ENCODE measurements around the gene KMT2C. TPM values are rescaled to one million over a fixed set of nuclear protein-coding genes. Genes with fewer than 3 reads are reported as not detected.
"Not testable (repeated sequence)": the region's sequence is repeated elsewhere in the genome, so short reads cannot be mapped to it uniquely, and the experiment has no call there.

Gene KMT2C
- total and polyA plus RNA-seq, 4 donors: 6.3 to 35.3 (median 19.3) TPM

GRCh38 chr7:152236306-152236705, 199.5 kb downstream of the KMT2C start:
- H3K4me3 ChIP-seq (ENCODE audit: low read depth in 1 of 3, low read length in 3 of 3); H3K9ac ChIP-seq (ENCODE audit: low read depth in 1 of 2, low read length in 2 of 2); H3K9me3 ChIP-seq (ENCODE audit: control insufficient read depth in 4 of 4, low read length in 3 of 4); H3K27me3 ChIP-seq (ENCODE audit: control insufficient read depth in 4 of 4, insufficient read depth in 4 of 4, low read length in 3 of 4); DNase-seq (ENCODE audit: low spot score); H3K4me1 ChIP-seq (ENCODE audit: control insufficient read depth in 4 of 4, insufficient read depth in 4 of 4, low read length in 3 of 4); H3K36me3 ChIP-seq (ENCODE audit: control insufficient read depth in 4 of 4, insufficient read depth in 3 of 4, low read depth in 1 of 4, low read length in 3 of 4); H3K27ac ChIP-seq (ENCODE audit: low read depth in 1 of 2, low read length in 2 of 2): not testable (repeated sequence)
- 88% methylated on average over 5 of the region's 5 CpGs for WGBS

DNA sequence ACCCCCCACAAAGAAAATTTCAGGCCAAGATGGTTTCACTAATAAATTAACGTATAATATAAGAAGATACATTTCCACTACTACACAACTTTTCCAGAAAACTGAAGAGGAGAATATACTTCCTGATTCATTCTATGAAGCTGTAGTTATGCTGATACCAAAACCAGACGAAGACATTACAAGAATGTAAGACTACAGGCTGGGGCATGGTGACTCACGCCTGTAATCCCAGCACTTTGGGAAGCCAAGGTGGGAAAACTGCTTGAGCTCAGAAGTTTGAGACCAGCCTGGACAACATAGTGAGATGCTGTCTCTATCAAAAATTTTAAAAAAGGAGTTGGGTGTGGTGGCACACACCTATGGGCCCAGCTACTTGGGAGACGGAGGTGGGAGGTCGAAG, 201.4 kb downstream of the KMT2C start:
- not testable (repeated sequence) for H3K36me3 ChIP-seq (ENCODE audit: control insufficient read depth in 4 of 4, insufficient read depth in 3 of 4, low read depth in 1 of 4, low read length in 3 of 4); H3K4me1 ChIP-seq (ENCODE audit: control insufficient read depth in 4 of 4, insufficient read depth in 4 of 4, low read length in 3 of 4); H3K9ac ChIP-seq (ENCODE audit: low read depth in 1 of 2, low read length in 2 of 2); H3K9me3 ChIP-seq (ENCODE audit: control insufficient read depth in 4 of 4, low read length in 3 of 4); H3K27me3 ChIP-seq (ENCODE audit: control insufficient read depth in 4 of 4, insufficient read depth in 4 of 4, low read length in 3 of 4); H3K4me3 ChIP-seq (ENCODE audit: low read depth in 1 of 3, low read length in 3 of 3); H3K27ac ChIP-seq (ENCODE audit: low read depth in 1 of 2, low read length in 2 of 2); DNase-seq (ENCODE audit: low spot score)
- WGBS: 97% methylated on average over 5 of the region's 5 CpGs

GRCh38 chr7:152231089-152231488, 204.7 kb downstream of the KMT2C start:
- H3K9me3 ChIP-seq (ENCODE audit: control insufficient read depth in 4 of 4, low read length in 3 of 4): no peaks in the 10 kb centered on the region
- no peak for DNase-seq (ENCODE audit: low spot score)
- TF ChIP-seq JUND (IDR thresholded peaks at IDR 0.05): no peak
- no peak for TF ChIP-seq REST (IDR thresholded peaks at IDR 0.05)
- peak; percentile 53 for TF ChIP-seq YY1 (IDR thresholded peaks at IDR 0.05)
- TF ChIP-seq MAX (IDR thresholded peaks at IDR 0.05): peak; percentile 8
- no peak for TF ChIP-seq GABPA (IDR thresholded peaks at IDR 0.05 in 1 of 2, conservative IDR thresholded peaks at IDR 0.05 in 1 of 2)
- TF ChIP-seq TAF1 (conservative IDR thresholded peaks at IDR 0.05): no peak
- TF ChIP-seq RXRA (IDR thresholded peaks at IDR 0.05): peak; percentile 7 to 16
- TF ChIP-seq HNF4A (conservative IDR thresholded peaks at IDR 0.05): peak; percentile 74 to 77
- TF ChIP-seq SP1 (IDR thresholded peaks at IDR 0.05): peak; percentile 41
- TF ChIP-seq, protein P1, sequence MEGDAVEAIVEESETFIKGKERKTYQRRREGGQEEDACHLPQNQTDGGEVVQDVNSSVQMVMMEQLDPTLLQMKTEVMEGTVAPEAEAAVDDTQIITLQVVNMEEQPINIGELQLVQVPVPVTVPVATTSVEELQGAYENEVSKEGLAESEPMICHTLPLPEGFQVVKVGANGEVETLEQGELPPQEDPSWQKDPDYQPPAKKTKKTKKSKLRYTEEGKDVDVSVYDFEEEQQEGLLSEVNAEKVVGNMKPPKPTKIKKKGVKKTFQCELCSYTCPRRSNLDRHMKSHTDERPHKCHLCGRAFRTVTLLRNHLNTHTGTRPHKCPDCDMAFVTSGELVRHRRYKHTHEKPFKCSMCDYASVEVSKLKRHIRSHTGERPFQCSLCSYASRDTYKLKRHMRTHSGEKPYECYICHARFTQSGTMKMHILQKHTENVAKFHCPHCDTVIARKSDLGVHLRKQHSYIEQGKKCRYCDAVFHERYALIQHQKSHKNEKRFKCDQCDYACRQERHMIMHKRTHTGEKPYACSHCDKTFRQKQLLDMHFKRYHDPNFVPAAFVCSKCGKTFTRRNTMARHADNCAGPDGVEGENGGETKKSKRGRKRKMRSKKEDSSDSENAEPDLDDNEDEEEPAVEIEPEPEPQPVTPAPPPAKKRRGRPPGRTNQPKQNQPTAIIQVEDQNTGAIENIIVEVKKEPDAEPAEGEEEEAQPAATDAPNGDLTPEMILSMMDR (IDR thresholded peaks at IDR 0.05; ENCODE audit: low read depth, low read length, missing input control): no peak
- no peaks in the 10 kb centered on the region for H3K36me3 ChIP-seq (ENCODE audit: control insufficient read depth in 4 of 4, insufficient read depth in 3 of 4, low read depth in 1 of 4, low read length in 3 of 4)
- H3K27me3 ChIP-seq (ENCODE audit: control insufficient read depth in 4 of 4, insufficient read depth in 4 of 4, low read length in 3 of 4): no peaks in the 10 kb centered on the region
- peak overlapping the region in 1 of 2 donors; percentile 42 for H3K27ac ChIP-seq (ENCODE audit: low read depth in 1 of 2, low read length in 2 of 2)
- no peak overlapping the region for H3K9ac ChIP-seq (ENCODE audit: low read depth in 1 of 2, low read length in 2 of 2)
- peaks cover 0 to 7% (median 3%) of the 10 kb centered on the region in 4 donors for H3K4me1 ChIP-seq (ENCODE audit: control insufficient read depth in 4 of 4, insufficient read depth in 4 of 4, low read length in 3 of 4)
- no peak overlapping the region for H3K4me3 ChIP-seq (ENCODE audit: low read depth in 1 of 3, low read length in 3 of 3)

DNA sequence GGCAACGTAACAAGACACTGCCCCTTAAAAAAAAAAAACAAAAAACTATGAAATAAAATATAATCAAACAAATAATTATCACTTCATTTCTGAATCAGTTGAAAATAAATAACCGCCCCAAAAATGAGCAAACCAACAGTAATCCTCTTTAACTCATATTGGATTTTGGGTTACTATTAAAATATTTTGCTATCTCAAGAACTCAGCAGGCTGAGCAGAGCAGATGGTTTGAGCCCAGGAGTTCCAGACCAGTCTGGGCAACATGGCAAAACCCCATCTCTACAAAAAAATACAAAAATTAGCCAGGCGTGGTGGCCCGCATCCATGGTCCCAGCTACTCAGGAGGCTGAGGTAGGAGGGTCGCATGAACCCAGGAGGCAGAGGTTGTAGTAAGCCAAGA, 216.2 kb downstream of the KMT2C start:
- not testable (repeated sequence) for DNase-seq (ENCODE audit: low spot score); H3K4me3 ChIP-seq (ENCODE audit: low read depth in 1 of 3, low read length in 3 of 3); H3K27ac ChIP-seq (ENCODE audit: low read depth in 1 of 2, low read length in 2 of 2); H3K4me1 ChIP-seq (ENCODE audit: control insufficient read depth in 4 of 4, insufficient read depth in 4 of 4, low read length in 3 of 4); H3K9ac ChIP-seq (ENCODE audit: low read depth in 1 of 2, low read length in 2 of 2); H3K9me3 ChIP-seq (ENCODE audit: control insufficient read depth in 4 of 4, low read length in 3 of 4); H3K27me3 ChIP-seq (ENCODE audit: control insufficient read depth in 4 of 4, insufficient read depth in 4 of 4, low read length in 3 of 4)
- WGBS: 96% methylated on average over 5 of the region's 5 CpGs
- H3K36me3 ChIP-seq (ENCODE audit: control insufficient read depth in 4 of 4, insufficient read depth in 3 of 4, low read depth in 1 of 4, low read length in 3 of 4): peaks cover 0 to 10% (median 1%) of the 10 kb centered on the region in 4 donors

GRCh38 chr7:152208766-152209165, 227.0 kb downstream of the KMT2C start:
- not testable (repeated sequence) for H3K4me3 ChIP-seq (ENCODE audit: low read depth in 1 of 3, low read length in 3 of 3); DNase-seq (ENCODE audit: low spot score); H3K9me3 ChIP-seq (ENCODE audit: control insufficient read depth in 4 of 4, low read length in 3 of 4); H3K27me3 ChIP-seq (ENCODE audit: control insufficient read depth in 4 of 4, insufficient read depth in 4 of 4, low read length in 3 of 4); H3K4me1 ChIP-seq (ENCODE audit: control insufficient read depth in 4 of 4, insufficient read depth in 4 of 4, low read length in 3 of 4); H3K27ac ChIP-seq (ENCODE audit: low read depth in 1 of 2, low read length in 2 of 2); H3K9ac ChIP-seq (ENCODE audit: low read depth in 1 of 2, low read length in 2 of 2); H3K36me3 ChIP-seq (ENCODE audit: control insufficient read depth in 4 of 4, insufficient read depth in 3 of 4, low read depth in 1 of 4, low read length in 3 of 4)
- WGBS: 98% methylated on average over 7 of the region's 7 CpGs

GRCh38 chr7:152204417-152204816, 231.4 kb downstream of the KMT2C start:
- not testable (repeated sequence) for H3K27ac ChIP-seq (ENCODE audit: low read depth in 1 of 2, low read length in 2 of 2); H3K27me3 ChIP-seq (ENCODE audit: control insufficient read depth in 4 of 4, insufficient read depth in 4 of 4, low read length in 3 of 4)
- H3K36me3 ChIP-seq (ENCODE audit: control insufficient read depth in 4 of 4, insufficient read depth in 3 of 4, low read depth in 1 of 4, low read length in 3 of 4): peaks cover 0 to 14% (median 7%) of the 10 kb centered on the region in 4 donors

More at GRCh38 chr7:152204417-152204816, 231.4 kb downstream of the KMT2C start:
- DNase-seq (ENCODE audit: low spot score); H3K9ac ChIP-seq (ENCODE audit: low read depth in 1 of 2, low read length in 2 of 2); H3K4me1 ChIP-seq (ENCODE audit: control insufficient read depth in 4 of 4, insufficient read depth in 4 of 4, low read length in 3 of 4); H3K4me3 ChIP-seq (ENCODE audit: low read depth in 1 of 3, low read length in 3 of 3); H3K9me3 ChIP-seq (ENCODE audit: control insufficient read depth in 4 of 4, low read length in 3 of 4): not testable (repeated sequence)

Measured in liver (tissue), 9 donors.